Gastroesophageal sphincter (tissue), 4 donors: ENCODE data around the gene FAM124A. TPM values are rescaled to one million over a fixed set of nuclear protein-coding genes. Genes with fewer than 3 reads are reported as not detected.

ENCODE experiments used
- ATAC-seq: fragments of 150-250 bp; one replicate; pipeline ENCODE4 v1.9.1; 2016; ENCODE audit warnings: mild to moderate bottlenecking, moderate library complexity
- H3K27ac ChIP-seq, 4 donors: fragments of 200-600 bp; sonication (generic) in 3 of 4; 1 replicate in 3 of 4; 2 replicates in 1 of 4; pipeline ENCODE4 v1.5.1; 2016 to 2019
- H3K27me3 ChIP-seq: fragments of 200-600 bp; sonication (generic); one replicate; pipeline ENCODE4 v1.5.1; 2019
- H3K36me3 ChIP-seq, 2 donors: fragments of 200-600 bp; sonication (generic); one replicate each; pipeline ENCODE4 v1.5.1; 2019; ENCODE audit warnings: control low read depth in 1 of 2
- H3K4me1 ChIP-seq, 3 donors: fragments of 200-600 bp; sonication (generic); 1 replicate in 2 of 3; 2 replicates in 1 of 3; pipeline ENCODE4 v1.5.1; 2016 to 2019; ENCODE audit warnings: control low read depth in 2 of 3
- H3K4me3 ChIP-seq, 2 donors: fragments of 200-600 bp; sonication (generic); one replicate each; pipeline ENCODE4 v1.5.1; 2019; ENCODE audit warnings: mild to moderate bottlenecking in 1 of 2, moderate library complexity in 1 of 2
- H3K9me3 ChIP-seq, 3 donors: fragments of 200-600 bp; sonication (generic); one replicate each; pipeline ENCODE4 v1.5.1; 2017 to 2019; ENCODE audit warnings: control low read depth in 2 of 3
- CTCF ChIP-seq, 4 experiments: fragments of 200-600 bp in 2 of 4; fragments of 450-650 bp in 2 of 4; sonication (generic) in 1 of 4; IDR thresholded peaks; one replicate each; pipeline ENCODE4 v1.5.1; 2017 to 2019; ENCODE audit warnings: antibody characterized with exemption in 4 of 4, mild to moderate bottlenecking in 2 of 4, moderate library complexity in 2 of 4
- EP300 ChIP-seq: sonication (generic); formaldehyde crosslinking; IDR thresholded peaks from one replicate; pipeline ENCODE4 v1.6.1; 2017; ENCODE audit warnings: antibody characterized with exemption, mild to moderate bottlenecking
- POLR2A ChIP-seq, 2 donors: fragments of 450-650 bp; IDR thresholded peaks; one replicate each; pipeline ENCODE4 v1.6.1; 2017; ENCODE audit warnings: antibody characterized with exemption in 2 of 2, mild to moderate bottlenecking in 2 of 2, moderate library complexity in 1 of 2
- POLR2AphosphoS5 ChIP-seq: sonication (generic); formaldehyde crosslinking; IDR thresholded peaks from one replicate; pipeline ENCODE4 v1.6.1; 2017; ENCODE audit warnings: antibody characterized with exemption
- WGBS, 2 donors: methylation state at CpG; one replicate each; pipeline ENCODE4 v1.1.5; 2018; ENCODE audit warnings: low coverage in 1 of 2; 5-methylcytosine and 5-hydroxymethylcytosine counted together
- total RNA-seq, 4 donors: library from RNA; depleted of rRNA; stranded (reverse); fragments of >200 nt; gene quantifications; one replicate each; pipeline ENCODE4 v1.1.0, GENCODE V29; 2016

The FAM124A gene
- total RNA-seq, 4 donors from 2014 or later = 13.7 to 23.2 (median 15.2) TPM

DNA sequence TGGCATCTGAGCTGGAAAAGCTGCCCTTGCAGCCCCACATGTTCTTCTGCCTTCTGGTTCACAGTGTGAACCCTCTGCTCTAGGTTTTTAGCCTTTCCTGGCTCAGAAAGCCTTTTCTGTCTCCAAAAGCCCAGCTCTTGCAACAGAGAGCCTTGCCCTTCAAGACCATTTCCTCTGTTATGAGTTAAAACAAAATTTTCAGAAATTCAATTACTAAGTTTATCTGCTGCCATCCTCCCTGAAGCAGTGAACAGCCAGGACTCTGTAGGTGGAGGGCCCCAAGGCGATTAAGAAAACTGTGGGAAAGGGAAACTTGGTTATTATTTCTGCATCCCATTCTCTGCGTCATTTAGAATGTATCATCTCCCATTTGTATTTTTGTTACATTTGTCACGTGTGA lies 18.8 kb downstream of the FAM124A start:
- H3K36me3 ChIP-seq = no peaks in the 10 kb centered on the region
- no peaks in the 10 kb centered on the region for H3K9me3 ChIP-seq
- H3K27me3 ChIP-seq = no peaks in the 10 kb centered on the region
- H3K27ac ChIP-seq = peak overlapping the region; percentile 70 to 80 (median 79)
- peaks cover 7 to 69% (median 8%) of the 10 kb centered on the region in 3 donors for H3K4me1 ChIP-seq
- H3K4me3 ChIP-seq = no peak overlapping the region
- no peak for ATAC-seq
- WGBS, 2 donors = 57 to 77% methylated on average over 3 of the region's 3 CpGs
- no peak for TF ChIP-seq POLR2A (IDR thresholded peaks at IDR 0.05)
- no peak for TF ChIP-seq POLR2AphosphoS5
- TF ChIP-seq CTCF (IDR thresholded peaks at IDR 0.05) = no peak
- no peak for TF ChIP-seq EP300

- WGBS, 2 donors = 39 to 44% methylated on average over 6 of the region's 6 CpGs
- Histone ChIP-seq H3K36me3 (no peaks in the 10 kb centered on the region), H3K27ac (peak overlapping the region in 2 of 4 donors; percentile 79 to 80), H3K4me1 (peaks cover 8 to 72% (median 8%) of the 10 kb centered on the region in 3 donors), H3K4me3 (no peak overlapping the region), H3K9me3 (no peaks in the 10 kb centered on the region), H3K27me3 (no peaks in the 10 kb centered on the region)
- no peak for TF ChIP-seq EP300
- TF ChIP-seq POLR2AphosphoS5 = peak; percentile 66
- TF ChIP-seq POLR2A (IDR thresholded peaks at IDR 0.05) = no peak
- no peak for TF ChIP-seq CTCF (IDR thresholded peaks at IDR 0.05)
- ATAC-seq = peak; percentile 69
Observed at GRCh38 chr13:51241720-51242119, 19.5 kb downstream of the FAM124A start.

DNA sequence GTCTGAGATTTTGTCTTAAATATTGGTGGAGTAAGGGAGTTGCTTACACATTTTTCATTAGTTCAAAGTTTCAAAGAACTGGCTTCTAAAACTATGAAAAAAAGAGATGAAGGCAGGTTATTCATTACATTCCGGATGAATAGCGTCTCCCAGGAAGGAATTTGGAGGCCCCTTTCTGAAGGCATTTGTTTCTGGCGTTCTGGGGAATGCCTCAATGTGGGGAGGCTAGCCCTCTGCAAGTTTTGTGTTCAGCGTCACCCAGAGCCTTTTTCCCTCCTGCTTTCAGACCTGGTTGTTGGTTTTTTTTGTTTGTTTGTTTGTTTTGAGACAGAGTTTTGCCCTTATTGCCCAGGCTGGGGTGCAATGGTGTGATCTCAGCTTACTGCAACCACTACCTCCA lies 21.0 kb downstream of the FAM124A start:
- no peak for TF ChIP-seq CTCF (IDR thresholded peaks at IDR 0.05)
- 52 to 71% methylated on average over 4 of the region's 4 CpGs for WGBS, 2 donors
- peaks cover 8 to 87% (median 11%) of the 10 kb centered on the region in 3 donors for H3K4me1 ChIP-seq
- no peaks in the 10 kb centered on the region for H3K9me3 ChIP-seq
- no peak for ATAC-seq
- no peaks in the 10 kb centered on the region for H3K27me3 ChIP-seq
- peak overlapping the region in 2 of 4 donors; percentile 79 to 80 for H3K27ac ChIP-seq
- H3K36me3 ChIP-seq = no peaks in the 10 kb centered on the region
- H3K4me3 ChIP-seq = no peak overlapping the region

GRCh38 chr13:51243832-51244231 lies 21.6 kb downstream of the FAM124A start:
- peaks cover 8 to 92% (median 11%) of the 10 kb centered on the region in 3 donors for H3K4me1 ChIP-seq
- no peaks in the 10 kb centered on the region for H3K27me3 ChIP-seq
- H3K4me3 ChIP-seq = no peak overlapping the region
- no peak for TF ChIP-seq POLR2AphosphoS5
- no peaks in the 10 kb centered on the region for H3K9me3 ChIP-seq
- 78 to 83% methylated on average over 2 to 3 of the region's 8 CpGs for WGBS, 2 donors
- no peak for ATAC-seq
- no peaks in the 10 kb centered on the region for H3K36me3 ChIP-seq
- H3K27ac ChIP-seq = peak overlapping the region in 2 of 4 donors; percentile 79 to 80

- 75 to 91% methylated on average over 3 to 5 of the region's 14 CpGs for WGBS, 2 donors
Observed at GRCh38 chr13:51244637-51245405, 22.6 kb downstream of the FAM124A start.

More at GRCh38 chr13:51244637-51245405, 22.6 kb downstream of the FAM124A start:
- peak overlapping the region in 3 of 4 donors; percentile 13 to 80 (median 79) for H3K27ac ChIP-seq
- peaks cover 8 to 90% (median 11%) of the 10 kb centered on the region in 3 donors for H3K4me1 ChIP-seq
- H3K9me3 ChIP-seq = no peaks in the 10 kb centered on the region
- TF ChIP-seq POLR2A (IDR thresholded peaks at IDR 0.05) (no peak), POLR2AphosphoS5 (no peak), CTCF (IDR thresholded peaks at IDR 0.05) (no peak), EP300 (no peak)
- no peaks in the 10 kb centered on the region for H3K36me3 ChIP-seq
- ATAC-seq = no peak
- no peak overlapping the region for H3K4me3 ChIP-seq
- H3K27me3 ChIP-seq = no peaks in the 10 kb centered on the region
